GM21737 (cell line): ENCODE data around the gene NSRP1.
"Not testable (repeated sequence)": the region's sequence is repeated elsewhere in the genome, so short reads cannot be mapped to it uniquely, and the experiment has no call there.

Experiments
- ATAC-seq: cut with Tn5 transposase; IDR thresholded peaks from one replicate; pipeline ENCODE4 v1.9.1; 2021; ENCODE audit warnings: mild to moderate bottlenecking, moderate library complexity; ENCODE audit not compliant: unreplicated experiment

The NSRP1 gene

DNA sequence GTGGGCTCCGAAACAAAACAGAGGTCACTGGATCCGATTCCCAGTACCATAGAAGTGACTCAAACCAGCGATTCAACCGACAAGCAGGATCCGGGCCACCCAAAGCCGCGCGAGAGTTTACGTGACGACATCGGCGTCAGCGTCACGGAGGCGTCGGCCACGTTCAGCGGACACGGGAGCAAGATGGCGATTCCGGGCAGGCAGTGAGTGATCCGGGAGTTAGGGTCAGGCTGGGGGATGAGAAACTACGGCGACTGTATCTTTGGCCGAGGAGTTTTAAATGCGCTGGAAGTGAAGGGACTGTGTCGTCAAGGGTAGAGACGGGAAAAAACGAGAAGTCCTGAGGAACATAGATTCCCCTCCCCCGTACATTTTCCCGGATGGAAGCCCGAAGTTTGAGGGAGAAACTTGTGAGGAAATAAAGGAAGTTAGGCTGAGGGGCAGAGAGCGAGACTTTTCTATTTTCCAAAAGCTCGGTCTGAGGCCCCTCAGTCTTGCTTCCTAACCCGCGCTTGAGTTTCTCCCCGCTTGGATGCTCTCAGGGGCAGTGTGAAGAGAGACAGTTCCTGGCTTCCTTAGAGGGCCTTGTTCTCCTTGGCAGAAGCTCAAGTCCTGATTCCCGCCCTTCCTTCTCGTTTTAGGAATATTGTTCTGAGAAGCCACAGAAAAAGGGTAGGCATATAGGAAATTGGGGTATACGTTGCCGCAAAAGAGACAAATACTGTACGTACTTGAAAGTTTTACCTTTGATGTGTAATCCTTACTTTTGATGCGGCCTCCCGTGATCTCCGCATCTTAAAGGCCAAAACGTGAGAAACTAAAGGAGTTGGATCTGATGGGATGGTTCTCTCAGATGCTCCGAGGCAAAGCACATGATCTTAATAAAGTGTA is at the start of gene NSRP1:
Gene NSRP1 (plus strand): TSS at position 156 of the 891 bp plus-strand sequence. CDS start 28 bp downstream, at position 184.
- peak; percentile 79 for ATAC-seq

DNA sequence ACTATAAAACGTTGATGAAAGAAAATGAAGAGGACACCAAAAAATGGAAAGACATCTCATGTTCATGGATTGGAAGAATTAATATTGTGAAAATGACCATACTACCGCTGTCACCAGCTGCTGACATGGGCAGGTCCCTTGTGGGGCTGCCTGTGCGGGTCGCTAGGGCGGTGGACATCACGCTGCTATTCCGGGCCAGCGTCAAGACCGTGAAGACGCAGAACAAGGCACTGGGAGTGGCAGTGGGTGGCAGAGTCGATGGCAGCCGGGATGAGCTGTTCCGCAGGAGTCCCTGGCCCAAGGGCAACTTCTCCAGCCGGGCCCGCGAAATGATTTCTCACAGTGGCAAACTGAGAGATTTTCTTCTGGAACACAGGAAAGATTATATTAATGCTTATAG is 48.2 kb upstream of the NSRP1 start:
- ATAC-seq, result no peak

GRCh38 chr17:30074254-30074653 is 42.4 kb upstream of the NSRP1 start:
- ATAC-seq, result no peak

DNA sequence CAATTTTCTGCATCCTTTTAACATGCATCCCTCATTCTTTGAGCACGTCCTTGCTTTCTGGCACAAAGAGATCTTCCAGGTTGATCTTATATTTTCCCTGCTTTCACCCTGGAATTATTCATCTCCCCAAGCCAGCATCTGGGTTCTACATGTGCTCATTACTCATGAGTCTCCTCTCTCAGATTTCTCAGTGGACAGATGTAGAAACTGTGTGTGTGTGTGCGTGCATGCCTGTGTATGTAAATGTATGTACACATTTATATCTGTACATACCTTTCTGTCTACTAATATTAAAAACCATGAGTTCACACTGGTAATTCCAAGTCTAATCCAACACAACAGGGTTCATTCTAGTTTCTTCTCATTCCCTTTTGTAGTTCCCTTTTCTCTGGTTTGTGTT is 41.9 kb upstream of the NSRP1 start:
- no peak for ATAC-seq

- ATAC-seq, result no peak
Observed at GRCh38 chr17:30082773-30083172, 33.8 kb upstream of the NSRP1 start.

DNA sequence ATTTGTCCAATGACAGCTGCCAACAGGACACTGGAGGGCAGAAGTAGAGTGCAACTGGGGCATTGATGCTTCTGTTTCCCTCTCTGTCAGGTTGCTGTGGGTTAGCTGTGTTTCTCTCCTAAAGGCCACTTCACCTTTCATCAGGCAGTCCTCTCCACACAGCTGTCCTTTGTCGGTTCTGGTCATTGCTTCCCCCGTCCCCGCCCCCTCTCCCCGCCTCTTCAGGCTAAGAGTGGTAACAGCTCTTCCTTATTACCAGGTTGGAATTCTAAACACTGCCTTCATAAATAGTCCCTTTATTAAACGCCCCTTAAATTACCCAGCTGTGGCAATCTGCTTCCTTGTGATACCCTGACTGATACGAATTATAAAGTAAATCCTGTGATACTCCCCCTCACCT is 31.8 kb upstream of the NSRP1 start:
- ATAC-seq, result no peak

DNA sequence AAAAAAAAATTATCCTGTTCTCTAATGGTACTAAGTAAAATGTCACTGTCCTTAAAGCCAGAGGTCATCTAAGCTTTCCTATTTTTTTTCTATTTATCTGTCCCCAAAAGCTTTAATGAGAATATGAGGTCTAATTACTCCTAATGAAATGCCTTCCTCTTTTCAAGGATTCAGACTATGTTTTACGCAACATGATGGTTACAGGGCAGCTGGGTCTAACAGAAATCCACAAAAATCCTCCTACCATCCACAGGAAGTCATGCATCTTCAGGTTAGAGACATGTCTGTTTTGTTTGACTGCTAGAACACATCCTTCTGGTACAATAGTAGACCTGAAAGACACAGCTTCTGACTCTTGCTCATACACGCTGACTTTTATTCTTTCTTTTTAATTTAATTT is 29.7 kb upstream of the NSRP1 start:
- no peak for ATAC-seq

- ATAC-seq, result not testable (repeated sequence)
Observed at GRCh38 chr17:30087431-30087830, 29.2 kb upstream of the NSRP1 start.

DNA sequence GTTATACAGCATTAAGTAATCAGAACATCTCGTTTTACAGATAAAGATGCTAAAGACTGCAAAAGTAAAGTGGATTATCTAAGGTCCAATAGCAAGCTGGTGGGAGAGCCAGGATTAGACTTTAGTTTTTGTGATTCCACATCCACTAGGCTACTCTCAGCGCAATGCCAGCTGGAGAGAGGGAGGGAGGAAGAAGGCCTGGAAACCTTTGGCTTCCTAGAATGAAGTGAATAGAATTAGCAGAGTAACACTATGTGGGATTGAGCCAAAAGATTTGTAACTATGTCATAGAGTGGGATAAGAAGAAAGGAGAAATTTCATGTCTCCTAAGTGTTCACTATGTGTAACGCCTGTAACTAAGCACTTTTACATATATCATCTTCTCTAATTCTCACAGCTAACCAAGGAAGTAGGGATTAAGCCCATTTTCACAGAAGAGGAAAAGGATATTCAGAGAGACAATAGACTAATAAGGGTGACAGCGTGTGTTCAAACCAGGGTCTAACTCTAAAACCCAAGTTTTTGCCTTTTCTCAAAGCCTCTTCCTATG is 25.4 kb upstream of the NSRP1 start:
- ATAC-seq, result no peak

DNA sequence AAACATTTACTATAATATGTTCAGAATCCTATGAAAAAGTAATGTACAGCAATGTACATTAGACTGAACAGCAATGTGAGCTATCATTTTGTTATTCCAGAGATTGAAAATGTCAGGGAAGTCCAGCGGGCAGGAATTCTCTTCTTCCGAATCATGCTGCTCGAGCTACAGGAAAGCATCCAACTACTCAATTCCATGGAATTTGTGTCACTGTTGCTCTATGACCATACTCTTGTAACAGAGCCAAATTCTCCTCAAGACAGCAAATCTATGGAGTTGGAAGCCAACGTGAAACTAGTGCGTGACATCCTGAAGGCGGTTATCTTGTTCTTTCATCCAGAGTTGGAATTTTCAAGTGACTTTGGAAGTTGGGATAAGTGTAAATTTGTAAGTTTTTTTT is 24.8 kb upstream of the NSRP1 start:
- ATAC-seq, result no peak

DNA sequence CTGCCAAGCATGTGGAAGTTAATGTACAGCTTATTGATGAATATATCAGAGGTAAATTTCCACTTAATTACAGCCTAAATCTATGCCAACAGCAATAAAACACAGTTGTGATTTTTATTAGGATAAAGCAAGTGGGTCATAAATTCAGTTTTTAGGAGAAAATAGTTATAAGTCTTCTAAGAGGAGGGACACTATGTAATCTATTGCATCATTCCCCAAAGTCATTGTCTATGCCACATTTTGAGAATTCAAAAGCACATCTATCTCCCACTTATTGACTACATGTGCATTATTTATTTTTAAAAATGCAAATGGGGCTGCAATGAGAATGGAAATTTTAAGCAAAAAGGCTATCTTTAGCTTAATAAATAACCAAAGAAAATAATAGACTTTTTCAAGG is 23.7 kb upstream of the NSRP1 start:
- ATAC-seq, result no peak

DNA sequence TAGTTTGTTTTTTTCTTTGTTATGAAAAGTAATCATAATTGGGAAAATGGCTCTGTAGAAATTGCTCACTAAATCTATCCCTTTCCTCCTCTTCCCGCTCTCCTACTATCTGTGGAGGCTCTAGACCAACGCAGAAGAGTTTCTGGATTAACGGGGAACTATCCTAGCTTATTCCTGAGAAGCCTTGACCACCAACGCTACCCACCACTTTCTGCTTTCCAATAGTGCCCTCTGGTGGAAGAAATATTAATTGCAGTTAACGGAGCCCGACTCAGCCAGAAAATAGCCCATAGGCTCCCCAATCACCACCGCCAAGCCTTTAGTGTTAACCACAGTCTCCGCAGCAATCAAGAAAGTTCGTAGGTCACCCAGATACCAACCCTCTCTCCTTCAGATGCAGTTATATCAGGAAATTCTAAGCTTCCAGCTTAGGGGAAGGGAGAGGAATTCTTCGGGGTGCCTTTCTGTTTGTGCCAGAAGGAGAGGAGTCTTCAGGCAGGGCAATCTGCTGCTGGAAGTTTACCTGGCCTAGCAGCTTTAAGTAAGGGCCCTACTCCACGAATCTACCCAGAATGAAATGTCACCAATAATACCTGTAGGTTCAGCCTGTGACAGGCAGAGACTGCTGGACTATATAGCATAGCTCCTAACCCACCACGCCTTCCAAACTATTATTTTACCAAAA is 23.0 kb upstream of the NSRP1 start:
- no peak for ATAC-seq

DNA sequence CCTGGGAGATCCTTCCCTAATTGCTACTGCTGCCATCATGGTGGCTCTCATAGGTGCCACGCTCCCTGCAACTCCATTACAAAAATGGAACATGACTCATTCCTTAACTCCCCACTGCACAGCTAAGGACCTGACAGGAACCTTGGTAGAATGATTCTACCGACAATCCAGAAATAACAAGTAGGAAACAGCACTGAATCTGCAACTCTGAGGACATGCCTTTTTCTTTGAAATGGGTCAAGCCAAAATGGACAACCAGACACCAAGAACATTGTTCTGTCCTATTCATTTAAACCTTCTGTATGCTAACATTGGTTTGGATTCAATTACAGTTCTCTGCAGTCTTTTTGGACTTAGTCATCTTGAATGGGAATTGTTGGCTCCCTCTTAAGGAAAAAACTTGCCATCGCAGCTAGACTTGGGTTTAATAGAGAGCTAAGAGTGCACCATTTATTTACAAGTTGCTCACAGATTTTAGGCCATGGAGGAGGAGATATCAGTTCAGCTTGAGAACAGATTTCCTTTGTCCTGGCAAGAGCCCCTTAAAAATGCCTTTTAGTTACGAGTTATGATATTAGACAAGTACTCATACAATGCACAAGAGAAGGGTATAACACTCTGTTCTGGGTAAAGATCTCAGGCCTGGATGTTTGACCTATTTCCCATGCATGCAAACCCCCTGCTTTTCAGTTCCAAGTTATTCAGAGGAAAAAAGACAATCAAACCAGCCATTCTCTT is 20.9 kb upstream of the NSRP1 start:
- no peak for ATAC-seq

- no peak for ATAC-seq
Observed at GRCh38 chr17:30101686-30102390, 14.8 kb upstream of the NSRP1 start.

DNA sequence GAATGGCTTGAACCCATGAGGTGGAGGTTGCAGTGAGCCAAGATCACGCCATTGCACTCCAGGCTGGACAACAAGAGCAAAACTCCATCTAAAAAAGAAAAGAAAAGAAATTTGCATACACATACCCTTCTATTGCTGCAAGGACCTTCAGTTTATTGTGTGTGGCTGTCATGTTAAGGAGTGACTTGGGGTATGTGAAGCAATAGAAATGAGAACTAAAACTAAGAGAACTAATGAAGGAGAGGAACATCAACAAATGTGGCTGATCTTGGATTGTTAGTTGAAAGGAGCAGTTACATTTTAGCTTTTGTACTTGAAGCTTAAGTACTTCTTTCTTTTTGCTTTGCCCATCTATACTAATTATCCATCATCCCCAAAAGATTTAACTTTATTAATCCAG is 12.7 kb upstream of the NSRP1 start:
- ATAC-seq, result no peak

DNA sequence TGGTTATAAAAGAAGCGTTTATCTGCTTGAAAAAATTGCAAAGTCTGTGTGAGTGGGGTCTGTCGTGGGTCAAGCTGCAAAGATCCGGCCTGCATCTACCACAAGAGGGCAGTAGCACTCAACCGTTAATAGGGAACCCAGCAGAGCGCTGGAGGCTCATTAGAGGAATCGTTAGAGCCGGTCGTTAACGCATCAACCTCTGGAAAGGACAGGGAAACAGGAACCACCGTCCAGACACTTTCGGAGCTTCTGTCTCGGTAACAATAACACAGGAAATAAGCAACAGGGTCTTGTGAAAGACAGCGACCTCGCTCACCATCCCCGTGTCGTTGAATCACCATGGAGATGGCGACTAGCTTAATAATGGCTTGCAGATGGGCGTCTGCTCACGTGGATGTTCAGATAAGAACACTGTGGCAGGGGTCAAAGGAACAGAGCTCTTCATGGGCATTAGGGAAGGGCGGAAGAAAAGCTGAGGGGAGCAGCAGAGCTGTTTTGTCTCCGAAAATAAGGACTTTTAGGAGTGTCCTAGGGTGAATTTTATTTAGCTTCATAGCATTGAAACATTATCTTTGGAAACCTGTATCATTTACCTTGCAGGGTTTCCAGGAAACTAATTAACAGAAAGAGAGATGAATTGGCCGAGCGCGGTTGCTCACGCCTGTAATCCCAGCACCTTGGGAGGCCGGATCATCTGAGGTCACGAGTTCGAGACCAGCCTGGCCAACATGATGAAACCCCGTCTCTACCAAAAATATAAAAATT is 11.9 kb upstream of the NSRP1 start:
- no peak for ATAC-seq

DNA sequence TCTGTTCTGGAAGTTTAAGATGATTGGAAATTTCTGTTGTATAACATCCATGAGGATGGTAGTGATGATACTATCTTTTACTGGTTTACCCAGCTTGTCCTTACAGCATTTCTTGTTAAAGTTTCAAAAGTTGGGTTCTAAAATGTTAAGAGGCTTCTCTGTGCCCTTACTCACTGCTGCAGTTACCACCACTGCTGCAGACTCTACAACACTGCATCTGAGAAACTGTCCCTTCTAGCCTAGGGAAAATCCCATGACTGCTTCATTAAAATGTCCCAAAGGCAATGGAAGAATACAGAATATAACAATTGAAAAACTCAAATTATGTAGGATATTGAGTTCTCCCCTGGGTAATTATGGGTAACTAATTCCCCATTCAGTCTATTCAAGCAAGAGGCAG is 3.8 kb upstream of the NSRP1 start:
- no peak for ATAC-seq

GRCh38 chr17:30113213-30113612 is 3.4 kb upstream of the NSRP1 start:
- ATAC-seq, result no peak

DNA sequence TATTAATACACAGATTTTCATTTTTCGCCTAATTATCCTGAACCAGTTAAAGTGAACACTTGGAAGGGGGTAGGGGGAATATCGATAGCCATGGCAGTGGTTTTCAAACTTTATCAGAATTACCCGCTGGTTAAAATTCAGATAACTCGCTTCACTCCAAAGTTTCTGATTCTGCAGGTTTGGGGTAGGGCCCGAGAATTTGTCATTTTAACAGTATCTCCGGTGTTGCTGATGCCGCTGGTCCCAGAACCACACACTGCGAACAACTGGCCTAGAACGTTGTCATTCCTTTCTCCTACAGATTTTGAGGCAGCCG is 313 bp upstream of the NSRP1 start:
- no peak for ATAC-seq

DNA sequence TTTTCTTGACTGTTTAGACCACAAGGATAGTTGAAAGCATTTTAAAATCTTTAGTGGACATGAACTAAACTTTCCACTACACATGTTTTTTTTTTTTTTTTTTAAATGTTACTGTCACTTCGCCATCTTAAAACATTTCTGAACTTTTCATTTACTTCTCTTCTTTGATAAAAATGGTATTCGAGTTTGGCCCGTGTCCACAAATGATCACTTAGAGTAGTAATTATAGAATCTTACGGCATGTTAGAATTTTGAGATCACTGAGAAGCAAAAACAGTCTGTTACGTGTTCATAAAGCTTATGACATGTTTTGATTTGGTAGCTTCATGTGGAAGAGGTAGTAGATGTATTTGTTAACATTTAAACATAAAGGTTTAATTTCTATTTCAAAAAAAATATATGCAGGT is 1.1 kb downstream of the NSRP1 start:
- ATAC-seq, result no peak
